HG02973 (cell line): ENCODE measurements around the gene TRIM44.
A peak's percentile ranks its signal among the peaks of the same experiment; 100 is the strongest.

Source experiments
- ATAC-seq: cut with Tn5 transposase; IDR thresholded peaks from one replicate; pipeline ENCODE4 v1.9.1; 2021; ENCODE audit warnings: moderate library complexity; ENCODE audit not compliant: unreplicated experiment

The TRIM44 gene

GRCh38 chr11:35671396-35672127 lies 9.0 kb downstream of the TRIM44 start:
- no peak for ATAC-seq

GRCh38 chr11:35672608-35673007 lies 10.0 kb downstream of the TRIM44 start:
- ATAC-seq = no peak

GRCh38 chr11:35675901-35676610 lies 13.5 kb downstream of the TRIM44 start:
- no peak for ATAC-seq

GRCh38 chr11:35676611-35676965 lies 14.0 kb downstream of the TRIM44 start:
- ATAC-seq = no peak

GRCh38 chr11:35677904-35678303 lies 15.3 kb downstream of the TRIM44 start:
- no peak for ATAC-seq

GRCh38 chr11:35678471-35678870 lies 15.9 kb downstream of the TRIM44 start:
- no peak for ATAC-seq

GRCh38 chr11:35678975-35679374 lies 16.4 kb downstream of the TRIM44 start:
- ATAC-seq = no peak

- ATAC-seq = no peak
These were observed 17.9 kb downstream of the TRIM44 start for GRCh38 chr11:35680506-35680905.

GRCh38 chr11:35681163-35681767 lies 18.7 kb downstream of the TRIM44 start:
- ATAC-seq = peak; percentile 35

- ATAC-seq = no peak
These were observed 19.9 kb downstream of the TRIM44 start for GRCh38 chr11:35682230-35683173.

- peak; percentile 76 for ATAC-seq
These were observed 21.3 kb downstream of the TRIM44 start for GRCh38 chr11:35683728-35684339.

GRCh38 chr11:35688023-35688422 lies 25.4 kb downstream of the TRIM44 start:
- ATAC-seq = no peak

GRCh38 chr11:35689081-35689996 lies 26.8 kb downstream of the TRIM44 start:
- ATAC-seq = no peak

GRCh38 chr11:35702126-35702525 lies 39.6 kb downstream of the TRIM44 start:
- ATAC-seq = no peak

- no peak for ATAC-seq
These were observed 46.8 kb downstream of the TRIM44 start for GRCh38 chr11:35709376-35709775.

- no peak for ATAC-seq
These were observed 48.8 kb downstream of the TRIM44 start for GRCh38 chr11:35711173-35711910.

- ATAC-seq = no peak
These were observed 49.3 kb downstream of the TRIM44 start for GRCh38 chr11:35711924-35712323.

- ATAC-seq = no peak
These were observed 50.0 kb downstream of the TRIM44 start for GRCh38 chr11:35712533-35712932.
